Upper lobe of right lung (tissue), 1 donor: Measurements from ENCODE around the gene UBALD2. TPM values are rescaled to one million over a fixed set of nuclear protein-coding genes. Genes with fewer than 3 reads are reported as not detected.
A peak's percentile ranks its signal among the peaks of the same experiment; 100 is the strongest.
"Not testable (repeated sequence)": the region's sequence is repeated elsewhere in the genome, so short reads cannot be mapped to it uniquely, and the experiment has no call there.

Experiments used
- ATAC-seq: fragments of 200-7000 bp; cut with Tn5 transposase; one replicate; pipeline ENCODE4 v1.9.1; 2020; ENCODE audit warnings: mild to moderate bottlenecking, moderate library complexity
- DNase-seq: peaks from one replicate; pipeline ENCODE4 v3.0.0-alpha.2; 2020
- H3K27ac ChIP-seq: fragments of 200-600 bp; one replicate; pipeline ENCODE4 v1.8.0; 2022
- H3K27me3 ChIP-seq: fragments of 200-600 bp; one replicate; pipeline ENCODE4 v1.8.0; 2022; ENCODE audit warnings: mild to moderate bottlenecking
- H3K36me3 ChIP-seq: fragments of 200-600 bp; one replicate; pipeline ENCODE4 v1.8.0; 2022
- H3K4me1 ChIP-seq: fragments of 200-600 bp; one replicate; pipeline ENCODE4 v1.8.0; 2022
- H3K4me3 ChIP-seq: fragments of 200-600 bp; one replicate; pipeline ENCODE4 v1.8.0; 2022; ENCODE audit warnings: mild to moderate bottlenecking
- H3K9me3 ChIP-seq: fragments of 200-600 bp; one replicate; pipeline ENCODE4 v1.8.0; 2022
- CTCF ChIP-seq: fragments of 200-600 bp; IDR thresholded peaks from one replicate; pipeline ENCODE4 v1.8.0; 2022; ENCODE audit warnings: antibody characterized with exemption
- intact Hi-C: fragments of 100-400 bp; cut with DNase I; formaldehyde crosslinking; loops from one replicate; pipeline ENCODE4 v1.11.0; 2022
- total RNA-seq: library from RNA; stranded (reverse); fragmentation: NEBNext Ultra II Directional; extraction: Animal tissue kit (Norgen Biotek cat#: 25700); gene quantifications from one replicate; pipeline ENCODE4 v1.2.1, GENCODE V29; 2021
- donor health status: DM: no; HTN: yes; CAD: no; lungs with severe emphysema.

UBALD2 gene
- total RNA-seq, 1 donor from 2014 or later, result 56.7 TPM

GRCh38 chr17:76250141-76250540, 15.0 kb upstream of the UBALD2 start:
- ATAC-seq (no peak), DNase-seq (no peak)
- peaks cover 35% of the 10 kb centered on the region for H3K4me1 ChIP-seq
- H3K9me3 ChIP-seq, result no peaks in the 10 kb centered on the region
- no peak for TF ChIP-seq CTCF
- H3K4me3 ChIP-seq, result no peak overlapping the region
- intact Hi-C loops, result no loop called here
- no peaks in the 10 kb centered on the region for H3K27me3 ChIP-seq
- no peak overlapping the region for H3K27ac ChIP-seq
- H3K36me3 ChIP-seq, result no peaks in the 10 kb centered on the region

- Histone ChIP-seq H3K36me3 (no peaks in the 10 kb centered on the region), H3K27ac (peak overlapping the region; percentile 84), H3K9me3 (no peaks in the 10 kb centered on the region), H3K4me1 (peaks cover 29% of the 10 kb centered on the region), H3K27me3 (no peaks in the 10 kb centered on the region), H3K4me3 (no peak overlapping the region)
- no peak for ATAC-seq
- DNase-seq, result no peak
- TF ChIP-seq CTCF, result no peak
- intact Hi-C loops, result no loop called here
Measured at GRCh38 chr17:76251478-76252039, 13.6 kb upstream of the UBALD2 start.

- Histone ChIP-seq H3K4me3 (no peak overlapping the region), H3K9me3 (no peaks in the 10 kb centered on the region), H3K4me1 (peaks cover 25% of the 10 kb centered on the region), H3K27me3 (no peaks in the 10 kb centered on the region), H3K27ac (peak overlapping the region; percentile 84), H3K36me3 (no peaks in the 10 kb centered on the region)
- DNase-seq (peak; percentile 85), ATAC-seq (peak; percentile 96)
- no peak for TF ChIP-seq CTCF
- intact Hi-C loops, result no loop called here
Measured at GRCh38 chr17:76252040-76252954, 12.9 kb upstream of the UBALD2 start.

GRCh38 chr17:76252967-76253766, 12.0 kb upstream of the UBALD2 start:
- H3K4me3 ChIP-seq, DNase-seq, H3K27me3 ChIP-seq, ATAC-seq, intact Hi-C loops, H3K36me3 ChIP-seq, H3K9me3 ChIP-seq: not testable (repeated sequence)
- Histone ChIP-seq H3K27ac (peak overlapping the region; percentile 84), H3K4me1 (peaks cover 25% of the 10 kb centered on the region)

- TF ChIP-seq CTCF, result no peak
- no peak overlapping the region for H3K4me3 ChIP-seq
- intact Hi-C loops, result no loop called here
- H3K36me3 ChIP-seq, result no peaks in the 10 kb centered on the region
- no peak for DNase-seq
- H3K27ac ChIP-seq, result no peak overlapping the region
- peaks cover 25% of the 10 kb centered on the region for H3K4me1 ChIP-seq
- no peaks in the 10 kb centered on the region for H3K9me3 ChIP-seq
- no peak for ATAC-seq
- H3K27me3 ChIP-seq, result no peaks in the 10 kb centered on the region
Measured at GRCh38 chr17:76253841-76254240, 11.3 kb upstream of the UBALD2 start.
